Endometrium (tissue), 2 donors: ENCODE results near the gene CHRNE.
"Not testable (repeated sequence)": the region's sequence is repeated elsewhere in the genome, so short reads cannot be mapped to it uniquely, and the experiment has no call there.

Experiments used
- FAIRE-seq: peaks from 2 replicates; lab custom pipeline; 2012; peaks lifted over from hg19 to GRCh38; lab: Jason Lieb, UNC
- donor health status: control.
- donor health status: control.

Gene CHRNE

GRCh38 chr17:4886830-4887229 is 16.1 kb downstream of the CHRNE start:
- FAIRE-seq, result no peak

GRCh38 chr17:4884489-4884888 is 18.4 kb downstream of the CHRNE start:
- no peak for FAIRE-seq

GRCh38 chr17:4881761-4882555 is 20.9 kb downstream of the CHRNE start:
- FAIRE-seq, result no peak

- FAIRE-seq, result no peak
Measured at GRCh38 chr17:4880857-4881256, 22.0 kb downstream of the CHRNE start.

GRCh38 chr17:4879601-4880000 is 23.3 kb downstream of the CHRNE start:
- FAIRE-seq, result no peak

GRCh38 chr17:4877089-4877488 is 25.8 kb downstream of the CHRNE start:
- FAIRE-seq, result no peak

- no peak for FAIRE-seq
Measured at GRCh38 chr17:4872786-4873185, 30.1 kb downstream of the CHRNE start.

GRCh38 chr17:4870855-4871254 is 32.0 kb downstream of the CHRNE start:
- no peak for FAIRE-seq

- not testable (repeated sequence) for FAIRE-seq
Measured at GRCh38 chr17:4869058-4869998, 33.6 kb downstream of the CHRNE start.

GRCh38 chr17:4867535-4867934 is 35.4 kb downstream of the CHRNE start:
- not testable (repeated sequence) for FAIRE-seq

- no peak for FAIRE-seq
Measured at GRCh38 chr17:4863321-4863720, 39.6 kb downstream of the CHRNE start.

GRCh38 chr17:4862720-4863119 is 40.2 kb downstream of the CHRNE start:
- no peak for FAIRE-seq

- no peak for FAIRE-seq
Measured at GRCh38 chr17:4861052-4861451, 41.8 kb downstream of the CHRNE start.

- no peak for FAIRE-seq
Measured at GRCh38 chr17:4860651-4861050, 42.2 kb downstream of the CHRNE start.

- FAIRE-seq, result no peak
Measured at GRCh38 chr17:4859816-4860625, 42.9 kb downstream of the CHRNE start.

- no peak for FAIRE-seq
Measured at GRCh38 chr17:4858882-4859260, 44.0 kb downstream of the CHRNE start.

GRCh38 chr17:4858068-4858881 is 44.6 kb downstream of the CHRNE start:
- FAIRE-seq, result no peak

GRCh38 chr17:4857347-4857746 is 45.6 kb downstream of the CHRNE start:
- FAIRE-seq, result not testable (repeated sequence)

- no peak for FAIRE-seq
Measured at GRCh38 chr17:4856937-4857314, 46.0 kb downstream of the CHRNE start.

- FAIRE-seq, result no peak
Measured at GRCh38 chr17:4856271-4856936, 46.5 kb downstream of the CHRNE start.

GRCh38 chr17:4854111-4854681 is 48.7 kb downstream of the CHRNE start:
- FAIRE-seq, result no peak
